KMS-11 (cell line): ENCODE data around the gene FBLN1.

Experiments used
- H2AFZ ChIP-seq: fragments of 200-600 bp; sonication (generic); 2 replicates; pipeline ENCODE4 v1.6.1; 2016; ENCODE audit warnings: antibody characterized with exemption, mixed run types, low read depth
- H3K27ac ChIP-seq: fragments of 200-600 bp; sonication (generic); 2 replicates; pipeline ENCODE4 v1.6.1; 2016; ENCODE audit warnings: mild to moderate bottlenecking, mixed run types
- H3K27me3 ChIP-seq: fragments of 200-600 bp; sonication (generic); 2 replicates; pipeline ENCODE4 v1.6.1; 2017; ENCODE audit warnings: mild to moderate bottlenecking, low read depth, mixed run types, moderate library complexity; ENCODE audit not compliant: insufficient read depth
- H3K36me3 ChIP-seq: fragments of 200-600 bp; sonication (generic); 2 replicates; pipeline ENCODE4 v1.6.1; 2017; ENCODE audit warnings: mild to moderate bottlenecking, mixed run types; ENCODE audit not compliant: insufficient read depth
- H3K4me1 ChIP-seq: fragments of 200-600 bp; sonication (generic); 2 replicates; pipeline ENCODE4 v1.6.1; 2016; ENCODE audit warnings: mild to moderate bottlenecking, low read depth, mixed run types; ENCODE audit not compliant: poor library complexity, severe bottlenecking
- H3K4me2 ChIP-seq: fragments of 200-600 bp; sonication (generic); 2 replicates; pipeline ENCODE4 v1.7.0; 2016; ENCODE audit warnings: mild to moderate bottlenecking, mixed run types
- H3K4me3 ChIP-seq: fragments of 200-600 bp; sonication (generic); IDR thresholded peaks from 2 replicates; pipeline ENCODE4 v1.6.1; 2017; ENCODE audit warnings: low read depth, low read length, mixed read lengths; ENCODE audit not compliant: insufficient read depth
- H3K79me2 ChIP-seq: fragments of 200-600 bp; sonication (generic); 2 replicates; pipeline ENCODE4 v1.6.1; 2016; ENCODE audit warnings: low read depth, mixed run types; ENCODE audit not compliant: insufficient read depth
- H3K9ac ChIP-seq: fragments of 200-600 bp; sonication (generic); 2 replicates; pipeline ENCODE4 v1.6.1; 2016; ENCODE audit warnings: mild to moderate bottlenecking, mixed run types
- H4K20me1 ChIP-seq: fragments of 200-600 bp; sonication (generic); 2 replicates; pipeline ENCODE4 v1.6.1; 2016; ENCODE audit warnings: mild to moderate bottlenecking, mixed run types; ENCODE audit not compliant: insufficient read depth
- CTCF ChIP-seq: fragments of 200-600 bp; sonication (generic); conservative IDR thresholded peaks from 2 replicates; pipeline ENCODE4 v1.6.1; 2017; ENCODE audit warnings: low read depth, mild to moderate bottlenecking, antibody characterized with exemption, low read length, moderate library complexity, mixed read lengths

Gene FBLN1

GRCh38 chr22:45608763-45609180, 106.1 kb downstream of the FBLN1 start:
- Histone ChIP-seq H3K4me2 (no peak overlapping the region), H3K4me1 (no peaks in the 10 kb centered on the region), H2AFZ (no peak overlapping the region)

GRCh38 chr22:45612451-45612901, 109.8 kb downstream of the FBLN1 start:
- TF ChIP-seq CTCF: no peak
- Histone ChIP-seq H2AFZ (no peak overlapping the region), H3K79me2 (no peaks in the 10 kb centered on the region), H3K27ac (no peak overlapping the region), H3K4me3 (no peak overlapping the region), H3K4me1 (no peaks in the 10 kb centered on the region), H3K4me2 (no peak overlapping the region), H4K20me1 (no peaks in the 10 kb centered on the region), H3K9ac (no peak overlapping the region), H3K27me3 (peaks cover 68% of the 10 kb centered on the region), H3K36me3 (no peaks in the 10 kb centered on the region)

More at GRCh38 chr22:45608763-45609180, 106.1 kb downstream of the FBLN1 start:
- Histone ChIP-seq H3K79me2 (no peaks in the 10 kb centered on the region), H4K20me1 (no peaks in the 10 kb centered on the region), H3K27ac (no peak overlapping the region), H3K4me3 (no peak overlapping the region), H3K36me3 (no peaks in the 10 kb centered on the region), H3K9ac (no peak overlapping the region), H3K27me3 (peaks cover 83% of the 10 kb centered on the region)
- no peak for TF ChIP-seq CTCF

- Histone ChIP-seq H3K4me1 (no peaks in the 10 kb centered on the region), H2AFZ (no peak overlapping the region), H3K9ac (no peak overlapping the region), H3K79me2 (no peaks in the 10 kb centered on the region), H3K4me2 (no peak overlapping the region), H3K36me3 (no peaks in the 10 kb centered on the region), H4K20me1 (no peaks in the 10 kb centered on the region), H3K27ac (no peak overlapping the region), H3K27me3 (peaks cover 72% of the 10 kb centered on the region), H3K4me3 (no peak overlapping the region)
- TF ChIP-seq CTCF: no peak
These were observed 110.3 kb downstream of the FBLN1 start for GRCh38 chr22:45612940-45613339.

GRCh38 chr22:45615364-45615763, 112.7 kb downstream of the FBLN1 start:
- Histone ChIP-seq H2AFZ (no peak overlapping the region), H3K27ac (no peak overlapping the region), H3K9ac (no peak overlapping the region), H4K20me1 (no peaks in the 10 kb centered on the region), H3K79me2 (no peaks in the 10 kb centered on the region), H3K36me3 (no peaks in the 10 kb centered on the region), H3K27me3 (peaks cover 56% of the 10 kb centered on the region), H3K4me1 (no peaks in the 10 kb centered on the region), H3K4me3 (no peak overlapping the region), H3K4me2 (no peak overlapping the region)
- no peak for TF ChIP-seq CTCF

- H3K36me3 ChIP-seq: no peaks in the 10 kb centered on the region
- no peak overlapping the region for H3K27ac ChIP-seq
- no peak overlapping the region for H3K4me3 ChIP-seq
- H3K79me2 ChIP-seq: no peaks in the 10 kb centered on the region
- no peak overlapping the region for H2AFZ ChIP-seq
- H3K27me3 ChIP-seq: peaks cover 55% of the 10 kb centered on the region
- no peaks in the 10 kb centered on the region for H4K20me1 ChIP-seq
- no peak overlapping the region for H3K9ac ChIP-seq
- no peak overlapping the region for H3K4me2 ChIP-seq
- no peak for TF ChIP-seq CTCF
- H3K4me1 ChIP-seq: no peaks in the 10 kb centered on the region
These were observed 113.7 kb downstream of the FBLN1 start for GRCh38 chr22:45616432-45616831.
